Smooth muscle cell of bladder (primary cell): ENCODE measurements around the gene PRPS2. TPM values are rescaled to one million over a fixed set of nuclear protein-coding genes. Genes with fewer than 3 reads are reported as not detected.

Experiments
- total RNA-seq: library from RNA; depleted of rRNA; stranded (reverse); fragments of >200 nt; gene quantifications from 2 replicates; pipeline ENCODE4 v1.2.3, GENCODE V29; 2014

The PRPS2 gene
- total RNA-seq, result 24.5 and 35.6 TPM in 2 replicates

DNA sequence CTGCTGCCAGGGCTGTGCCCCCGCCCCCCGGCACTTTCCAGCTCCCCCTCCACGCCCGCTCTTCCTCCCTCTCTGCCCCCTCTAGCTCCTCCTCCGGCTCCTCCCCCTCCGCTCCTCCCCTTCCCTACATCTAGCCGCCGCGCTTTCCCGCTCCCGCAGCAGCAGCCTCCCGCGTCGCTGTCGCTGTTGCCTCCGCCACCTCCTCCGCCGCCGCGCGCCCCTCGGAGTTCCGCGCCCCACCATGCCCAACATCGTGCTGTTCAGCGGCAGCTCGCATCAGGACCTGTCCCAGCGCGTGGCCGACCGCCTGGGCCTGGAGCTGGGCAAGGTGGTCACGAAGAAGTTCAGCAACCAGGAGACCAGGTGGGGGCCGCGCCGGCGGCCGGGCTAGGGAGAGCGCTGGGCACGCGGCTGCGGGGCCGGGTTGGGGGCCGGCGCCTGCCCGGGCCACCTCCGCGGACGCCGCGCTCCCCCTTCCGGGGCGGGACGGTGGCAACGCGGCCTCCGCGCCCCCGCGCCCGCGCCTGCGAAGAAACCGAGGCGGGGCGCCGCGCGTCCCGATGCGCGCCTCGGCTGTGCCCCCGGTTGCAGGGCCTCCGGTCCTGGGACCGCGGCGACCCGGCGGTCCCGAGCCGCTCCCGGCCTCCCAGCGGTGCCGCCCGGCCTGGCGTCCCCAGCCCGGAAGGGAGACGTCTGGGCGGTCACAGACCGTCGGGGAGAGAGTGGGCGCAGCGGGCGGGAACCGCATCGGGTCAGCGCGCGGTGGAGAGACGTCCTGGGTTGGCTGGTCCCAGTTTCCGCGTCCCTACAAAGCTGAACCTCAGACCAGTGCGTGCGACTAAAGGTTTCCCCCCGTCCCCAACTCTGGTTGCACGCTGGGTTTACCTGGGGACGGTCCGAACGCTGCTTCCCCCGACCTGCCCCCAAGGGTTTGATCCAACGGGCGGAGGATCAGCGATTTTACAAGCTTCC lies at the start of gene PRPS2:
Gene PRPS2 (plus strand): TSS at position 156 of the 972 bp plus-strand sequence. CDS start 86 bp downstream, at position 242.

DNA sequence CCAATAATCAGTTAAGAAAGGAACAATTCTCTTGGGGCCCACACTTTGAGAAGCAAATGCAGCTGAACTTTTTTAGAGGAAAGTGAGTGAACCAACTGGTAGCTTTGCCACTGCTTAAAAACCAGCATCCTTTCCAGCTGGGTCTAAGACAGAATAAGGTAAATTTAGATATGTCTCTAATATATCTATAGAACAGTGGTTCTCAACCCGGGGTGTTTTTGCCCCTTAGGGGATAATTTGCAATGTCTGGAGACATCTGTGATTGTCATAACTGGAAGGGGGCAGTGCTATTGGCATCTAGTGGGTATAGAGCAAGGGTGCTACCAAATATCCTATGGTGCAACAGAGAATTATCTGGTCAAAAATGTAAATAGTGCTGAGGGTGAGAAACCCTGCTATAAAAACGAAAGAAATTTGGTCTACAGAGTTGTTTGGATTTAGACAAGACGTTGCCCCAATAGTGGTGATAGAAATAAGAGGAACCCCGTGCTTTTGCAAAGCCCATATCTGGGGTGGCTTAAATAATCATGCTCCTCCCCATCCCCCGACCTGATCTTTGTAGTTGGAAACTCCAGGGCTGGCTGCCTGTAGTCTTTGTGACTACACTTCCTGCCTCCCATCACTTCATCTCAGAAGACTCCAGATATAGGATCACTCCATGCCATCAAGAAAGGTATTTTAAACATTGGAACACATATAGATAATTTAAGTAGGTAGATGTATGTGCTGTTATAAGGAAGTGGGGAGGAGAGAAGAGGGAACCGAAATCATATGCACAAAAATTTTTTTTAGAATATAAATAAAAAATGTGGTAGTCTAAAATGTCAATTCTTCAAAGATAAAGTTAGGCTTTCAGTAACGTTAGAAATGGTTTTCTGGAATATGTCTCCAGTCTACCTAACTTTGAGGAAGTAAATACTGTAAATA lies 75.5 kb downstream of the PRPS2 start, which contains the start of gene TLR7:
Gene TLR7 (plus strand): TSS at position 622 of the 927 bp plus-strand sequence. CDS start 507 bp downstream, outside the sequence.

Other genes starting within 250 kb of the PRPS2 start
- gene TLR7, start 75.7 kb downstream of the PRPS2 start, total RNA-seq, result not detected in 2 replicates
- not detected in 2 replicates for gene TLR8, start 115.2 kb downstream of the PRPS2 start, total RNA-seq
- 10,963 and 11,105 TPM in 2 replicates for gene TMSB4X, start 183.7 kb downstream of the PRPS2 start, total RNA-seq